ENCODE measurements around the gene B4GALNT1.

- TF ChIP-seq POLR2A (IDR thresholded peaks at IDR 0.05; ENCODE audit: extremely low read depth, insufficient read length) (no peak), MAX (IDR thresholded peaks at IDR 0.05; ENCODE audit: low read depth, low read length) (no peak), CTCF (IDR thresholded peaks at IDR 0.05; ENCODE audit: low read depth, low read length) (no peak), MYC (IDR thresholded peaks at IDR 0.05; ENCODE audit: low read depth, low read length) (no peak)
These were observed 54.0 kb downstream of the B4GALNT1 start for GRCh38 chr12:57579011-57579410.

Measured in NB4 (cell line).